HepG2 (cell line): Measurements from ENCODE around the gene UTP15. TPM values are rescaled to one million over a fixed set of nuclear protein-coding genes. Genes with fewer than 3 reads are reported as not detected.

Experiments
- ATAD3A ChIP-seq: sonication (generic); formaldehyde crosslinking; IDR thresholded peaks from 2 replicates; pipeline ENCODE4 v1.4.0; 2020; ENCODE audit warnings: missing genetic modification reagents
- EZH2 ChIP-seq: conservative IDR thresholded peaks from 2 replicates; pipeline ENCODE4 v1.6.1; 2012; ENCODE audit warnings: mild to moderate bottlenecking, low read depth, low read length, moderate library complexity
- GPN1 ChIP-seq: sonication (generic); formaldehyde crosslinking; IDR thresholded peaks from 2 replicates; pipeline ENCODE4 v1.5.1; 2020; ENCODE audit warnings: missing genetic modification reagents, borderline replicate concordance
- MAFK ChIP-seq, 2 experiments: IDR thresholded peaks in 1 of 2; conservative IDR thresholded peaks in 1 of 2; 2 replicates each; pipeline ENCODE4 v1.6.1; 2011; ENCODE audit warnings: improper control_type of control experiment in 2 of 2, low read length in 2 of 2
- MIER3 ChIP-seq: IDR thresholded peaks from 2 replicates; pipeline ENCODE4 v1.6.1; 2016; ENCODE audit warnings: missing compliant biosample characterization, borderline replicate concordance
- MIXL1 ChIP-seq: IDR thresholded peaks from 2 replicates; pipeline ENCODE4 v1.6.1; 2016
- MXD4 ChIP-seq: IDR thresholded peaks from 2 replicates; pipeline ENCODE4 v1.6.1; 2016; ENCODE audit warnings: mild to moderate bottlenecking, missing biosample characterization, missing genetic modification reagents
- RNF2 ChIP-seq: fragments of 450-650 bp; conservative IDR thresholded peaks from 2 replicates; pipeline ENCODE4 v1.6.1; 2016; ENCODE audit warnings: low read depth
- SALL1 ChIP-seq: sonication (generic); formaldehyde crosslinking; IDR thresholded peaks from 2 replicates; pipeline ENCODE4 v1.8.0; 2022; ENCODE audit warnings: mild to moderate bottlenecking, missing genetic modification reagents
- SIN3A ChIP-seq: IDR thresholded peaks from 2 replicates; pipeline ENCODE4 v1.6.1; 2011; ENCODE audit warnings: low read depth, mild to moderate bottlenecking, control low read depth, low read length, borderline replicate concordance
- TBX3 ChIP-seq: fragments of 450-650 bp; IDR thresholded peaks from 2 replicates; pipeline ENCODE4 v1.6.1; 2017; ENCODE audit warnings: antibody characterized with exemption, mild to moderate bottlenecking, inconsistent platforms, borderline replicate concordance
- ZBTB3 ChIP-seq: sonication (generic); formaldehyde crosslinking; IDR thresholded peaks from 2 replicates; pipeline ENCODE4 v1.4.0; 2020; ENCODE audit warnings: low read depth, mild to moderate bottlenecking, moderate library complexity, missing genetic modification reagents, borderline replicate concordance
- ZFP1 ChIP-seq: IDR thresholded peaks from 2 replicates; pipeline ENCODE4 v1.6.1; 2016
- ZKSCAN8 ChIP-seq: IDR thresholded peaks from 2 replicates; pipeline ENCODE4 v1.6.1; 2016; ENCODE audit warnings: borderline replicate concordance, missing genetic modification reagents, missing compliant biosample characterization
- ZNF337 ChIP-seq: sonication (generic); formaldehyde crosslinking; IDR thresholded peaks from 2 replicates; pipeline ENCODE4 v1.5.1; 2020; ENCODE audit warnings: missing genetic modification reagents, low read depth, mild to moderate bottlenecking, borderline replicate concordance
- ZNF530 ChIP-seq: sonication (generic); formaldehyde crosslinking; IDR thresholded peaks from 2 replicates; pipeline ENCODE4 v1.5.0; 2020; ENCODE audit warnings: low read depth, mild to moderate bottlenecking, missing genetic modification reagents
- polyA plus RNA-seq, 8 experiments: library from polyadenylated mRNA; depleted of rRNA in 3 of 8; stranded (reverse) in 7 of 8; unstranded in 1 of 8; fragments of >200 nt; fragmentation: Illumina TruSeq in 4 of 8; extraction: Trizol in 4 of 8; gene quantifications; 2 replicates each; pipeline versions ENCODE4 v1.2.1 to v1.2.3, GENCODE V29; 2011 to 2016; ENCODE audit warnings: low read depth in 4 of 8, missing spikeins in 1 of 8, mixed read lengths in 1 of 8; ENCODE audit not compliant: insufficient read depth in 1 of 8
- total RNA-seq, 5 experiments: library from RNA; depleted of rRNA; stranded (reverse); fragments of >200 nt; fragmentation: Illumina TruSeq; extraction: Trizol; gene quantifications; 2 replicates each; pipeline ENCODE4 v1.2.3, GENCODE V29; 2016; ENCODE audit warnings: low read depth in 1 of 5
- TF ChIP-seq, protein P1 (sequence below): sonication (generic); formaldehyde crosslinking; IDR thresholded peaks from 2 replicates; pipeline ENCODE4 v1.4.0; 2020; ENCODE audit warnings: mild to moderate bottlenecking, missing genetic modification reagents
- TF ChIP-seq, protein P2 (sequence below): sonication (generic); formaldehyde crosslinking; IDR thresholded peaks from 2 replicates; pipeline ENCODE4 v1.8.0; 2022; ENCODE audit warnings: missing genetic modification reagents, low read depth, mild to moderate bottlenecking, borderline replicate concordance
- TF ChIP-seq, protein P3 (sequence below): fragments of 450-650 bp; IDR thresholded peaks from 2 replicates; pipeline ENCODE4 v1.6.1; 2016
- TF ChIP-seq, protein P4 (sequence below): sonication (generic); formaldehyde crosslinking; IDR thresholded peaks from 2 replicates; pipeline ENCODE4 v1.8.0; 2022; ENCODE audit warnings: mild to moderate bottlenecking, missing genetic modification reagents

UTP15 gene
- total and polyA plus RNA-seq, 2 of the 13 experiments (the other 11 are each of a cell fraction or from before 2014, with no cell fraction given) = 7.3 to 35.8 TPM

DNA sequence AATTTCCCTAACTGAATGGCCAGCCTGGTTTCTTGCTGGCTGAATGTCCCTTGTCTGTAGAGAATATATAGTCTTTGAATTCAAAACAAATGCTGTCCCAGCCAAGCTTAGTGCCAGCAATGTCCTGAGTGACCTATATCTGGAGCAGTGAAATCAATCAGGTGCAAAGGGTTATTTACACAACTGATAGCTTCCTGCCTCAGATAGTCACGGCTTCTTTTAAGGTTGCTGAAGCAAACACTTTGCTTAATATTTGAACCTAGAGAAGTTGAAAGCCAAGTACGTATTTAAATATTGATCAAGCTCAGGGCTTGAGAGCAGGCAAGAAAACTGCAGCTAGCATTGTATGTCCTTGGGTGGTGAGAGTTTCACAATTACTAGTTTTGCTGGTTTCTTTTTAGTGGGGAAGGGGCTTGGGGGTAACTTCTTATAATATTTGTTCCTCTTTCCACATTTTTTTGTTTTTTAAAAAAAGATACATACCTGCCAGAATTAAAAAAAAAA is 58.4 kb downstream of the UTP15 start (continued):
- TF ChIP-seq, protein P1, sequence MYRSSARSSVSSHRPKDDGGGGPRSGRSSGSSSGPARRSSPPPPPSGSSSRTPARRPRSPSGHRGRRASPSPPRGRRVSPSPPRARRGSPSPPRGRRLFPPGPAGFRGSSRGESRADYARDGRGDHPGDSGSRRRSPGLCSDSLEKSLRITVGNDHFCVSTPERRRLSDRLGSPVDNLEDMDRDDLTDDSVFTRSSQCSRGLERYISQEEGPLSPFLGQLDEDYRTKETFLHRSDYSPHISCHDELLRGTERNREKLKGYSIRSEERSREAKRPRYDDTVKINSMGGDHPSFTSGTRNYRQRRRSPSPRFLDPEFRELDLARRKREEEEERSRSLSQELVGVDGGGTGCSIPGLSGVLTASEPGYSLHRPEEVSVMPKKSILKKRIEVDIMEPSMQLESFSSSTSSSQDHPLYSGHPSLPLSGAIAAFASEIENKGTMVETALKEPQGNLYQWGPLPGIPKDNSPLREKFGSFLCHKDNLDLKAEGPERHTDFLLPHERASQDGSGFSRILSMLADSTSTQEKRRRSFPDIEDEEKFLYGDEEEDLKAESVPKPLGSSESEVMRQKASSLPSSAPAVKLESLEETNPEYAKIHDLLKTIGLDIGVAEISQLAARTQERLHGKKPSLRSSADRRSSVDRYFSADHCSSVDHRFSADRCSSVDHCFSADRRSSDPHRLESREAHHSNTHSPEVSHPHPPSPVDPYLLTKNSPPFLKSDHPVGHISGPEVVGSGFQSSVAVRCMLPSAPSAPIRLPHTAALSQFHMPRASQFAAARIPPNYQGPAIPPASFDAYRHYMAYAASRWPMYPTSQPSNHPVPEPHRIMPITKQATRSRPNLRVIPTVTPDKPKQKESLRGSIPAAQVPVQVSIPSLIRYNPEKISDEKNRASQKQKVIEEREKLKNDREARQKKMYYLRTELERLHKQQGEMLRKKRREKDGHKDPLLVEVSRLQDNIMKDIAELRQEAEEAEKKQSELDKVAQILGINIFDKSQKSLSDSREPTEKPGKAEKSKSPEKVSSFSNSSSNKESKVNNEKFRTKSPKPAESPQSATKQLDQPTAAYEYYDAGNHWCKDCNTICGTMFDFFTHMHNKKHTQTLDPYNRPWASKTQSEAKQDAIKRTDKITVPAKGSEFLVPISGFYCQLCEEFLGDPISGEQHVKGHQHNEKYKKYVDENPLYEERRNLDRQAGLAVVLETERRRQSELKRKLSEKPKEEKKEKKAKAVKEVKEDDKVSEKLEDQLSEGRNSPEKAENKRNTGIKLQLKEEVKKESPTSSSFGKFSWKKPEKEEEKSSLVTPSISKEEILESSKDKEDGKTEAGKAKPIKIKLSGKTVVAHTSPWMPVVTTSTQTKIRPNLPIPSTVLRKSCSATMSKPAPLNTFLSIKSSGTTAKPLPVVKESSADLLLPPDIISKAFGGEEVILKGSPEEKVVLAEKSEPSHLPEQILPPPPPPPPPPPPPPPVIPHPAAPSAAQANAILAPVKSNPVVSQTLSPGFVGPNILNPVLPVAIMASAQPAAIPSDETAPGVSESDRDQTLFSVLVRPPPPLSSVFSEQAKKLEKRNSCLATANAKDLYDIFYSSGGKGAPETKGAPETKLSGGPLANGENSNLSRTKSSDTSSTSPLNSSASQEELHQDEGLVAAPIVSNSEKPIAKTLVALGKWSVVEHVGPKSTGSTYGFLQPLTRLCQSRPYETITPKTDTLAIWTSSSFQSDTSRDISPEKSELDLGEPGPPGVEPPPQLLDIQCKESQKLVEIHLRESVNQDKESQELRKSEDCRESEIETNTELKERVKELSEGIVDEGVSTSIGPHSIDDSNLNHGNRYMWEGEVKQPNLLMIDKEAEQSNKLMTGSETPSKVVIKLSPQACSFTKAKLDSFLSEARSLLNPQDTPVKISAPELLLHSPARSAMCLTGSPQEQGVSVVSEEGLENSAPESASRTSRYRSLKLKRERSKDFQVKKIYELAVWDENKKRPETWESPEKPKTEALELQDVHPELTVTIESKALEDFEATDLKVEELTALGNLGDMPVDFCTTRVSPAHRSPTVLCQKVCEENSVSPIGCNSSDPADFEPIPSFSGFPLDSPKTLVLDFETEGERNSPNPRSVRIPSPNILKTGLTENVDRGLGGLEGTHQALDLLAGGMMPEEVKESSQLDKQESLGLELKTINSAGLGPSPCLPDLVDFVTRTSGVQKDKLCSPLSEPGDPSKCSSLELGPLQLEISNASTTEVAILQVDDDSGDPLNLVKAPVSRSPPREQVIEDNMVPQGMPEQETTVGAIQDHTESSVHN (CRISPR knock-in tag) = no peak
- TF ChIP-seq ZBTB3 (CRISPR knock-in tag) = no peak
- TF ChIP-seq, protein P2, sequence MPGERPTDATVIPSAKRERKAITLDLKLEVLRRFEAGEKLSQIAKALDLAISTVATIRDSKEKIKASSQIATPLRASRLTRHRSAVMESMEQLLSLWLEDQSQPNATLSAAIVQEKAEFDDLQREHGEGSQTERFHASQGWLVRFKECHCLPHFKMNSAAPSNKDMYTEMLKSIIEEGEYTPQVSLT (CRISPR knock-in tag) = no peak
- TF ChIP-seq ZNF337 (CRISPR knock-in tag) = peak; percentile 77; the same call in 1 of the 2 replicates
- no peak for TF ChIP-seq EZH2
- peak; percentile 84; the same call in 1 of the 2 replicates for TF ChIP-seq ZKSCAN8 (CRISPR knock-in tag)
- peak; percentile 73; the same call in 1 of the 2 replicates for TF ChIP-seq MIER3 (CRISPR knock-in tag)
- peak; percentile 90; the same call in 1 of the 2 replicates for TF ChIP-seq SALL1 (CRISPR knock-in tag)
- TF ChIP-seq GPN1 (CRISPR knock-in tag) = no peak
- TF ChIP-seq, protein P3, sequence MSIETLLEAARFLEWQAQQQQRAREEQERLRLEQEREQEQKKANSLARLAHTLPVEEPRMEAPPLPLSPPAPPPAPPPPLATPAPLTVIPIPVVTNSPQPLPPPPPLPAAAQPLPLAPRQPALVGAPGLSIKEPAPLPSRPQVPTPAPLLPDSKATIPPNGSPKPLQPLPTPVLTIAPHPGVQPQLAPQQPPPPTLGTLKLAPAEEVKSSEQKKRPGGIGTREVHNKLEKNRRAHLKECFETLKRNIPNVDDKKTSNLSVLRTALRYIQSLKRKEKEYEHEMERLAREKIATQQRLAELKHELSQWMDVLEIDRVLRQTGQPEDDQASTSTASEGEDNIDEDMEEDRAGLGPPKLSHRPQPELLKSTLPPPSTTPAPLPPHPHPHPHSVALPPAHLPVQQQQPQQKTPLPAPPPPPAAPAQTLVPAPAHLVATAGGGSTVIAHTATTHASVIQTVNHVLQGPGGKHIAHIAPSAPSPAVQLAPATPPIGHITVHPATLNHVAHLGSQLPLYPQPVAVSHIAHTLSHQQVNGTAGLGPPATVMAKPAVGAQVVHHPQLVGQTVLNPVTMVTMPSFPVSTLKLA = no peak
- no peak for TF ChIP-seq MAFK (conservative IDR thresholded peaks at IDR 0.05 in 1 of 2, IDR thresholded peaks at IDR 0.05 in 1 of 2; ENCODE audit: low read length in 2 of 2)
- no peak for TF ChIP-seq RNF2
- TF ChIP-seq, protein P4, sequence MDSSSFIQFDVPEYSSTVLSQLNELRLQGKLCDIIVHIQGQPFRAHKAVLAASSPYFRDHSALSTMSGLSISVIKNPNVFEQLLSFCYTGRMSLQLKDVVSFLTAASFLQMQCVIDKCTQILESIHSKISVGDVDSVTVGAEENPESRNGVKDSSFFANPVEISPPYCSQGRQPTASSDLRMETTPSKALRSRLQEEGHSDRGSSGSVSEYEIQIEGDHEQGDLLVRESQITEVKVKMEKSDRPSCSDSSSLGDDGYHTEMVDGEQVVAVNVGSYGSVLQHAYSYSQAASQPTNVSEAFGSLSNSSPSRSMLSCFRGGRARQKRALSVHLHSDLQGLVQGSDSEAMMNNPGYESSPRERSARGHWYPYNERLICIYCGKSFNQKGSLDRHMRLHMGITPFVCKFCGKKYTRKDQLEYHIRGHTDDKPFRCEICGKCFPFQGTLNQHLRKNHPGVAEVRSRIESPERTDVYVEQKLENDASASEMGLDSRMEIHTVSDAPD = 0 out of 2 replicates have a peak, but pooled peaks have one; percentile 41
- no peak; the same call in 1 of the 2 replicates for TF ChIP-seq SIN3A
- TF ChIP-seq ATAD3A (CRISPR knock-in tag) = no peak
- no peak for TF ChIP-seq MXD4
- TF ChIP-seq ZFP1 (CRISPR knock-in tag) = peak; percentile 90
- TF ChIP-seq TBX3 = peak; percentile 95
- TF ChIP-seq ZNF530 (CRISPR knock-in tag) = no peak
- peak; percentile 83; the same call in 1 of the 2 replicates for TF ChIP-seq MIXL1 (CRISPR knock-in tag)
